ENCODE data around the gene CSMD2.

DNA sequence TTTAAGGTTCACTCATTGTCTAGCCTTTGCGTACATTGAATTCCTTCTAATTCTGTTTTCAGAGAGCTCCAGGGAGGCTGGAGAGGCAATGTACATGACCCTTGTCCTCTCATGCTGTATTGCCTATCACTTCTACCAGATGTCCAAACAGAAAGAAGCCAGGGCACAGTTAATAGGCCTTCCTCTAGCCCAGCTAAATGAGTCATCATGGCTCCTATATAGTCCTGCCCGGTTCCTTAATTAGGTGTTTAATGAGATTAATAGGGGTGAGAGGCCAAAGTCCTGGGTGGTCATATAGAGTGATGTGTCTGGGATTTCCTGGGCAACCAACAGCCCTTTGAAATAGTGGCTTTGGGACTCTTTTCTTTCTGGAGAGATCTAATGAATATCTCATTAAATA lies 616.3 kb downstream of the CSMD2 start:
- TF ChIP-seq, protein P1, sequence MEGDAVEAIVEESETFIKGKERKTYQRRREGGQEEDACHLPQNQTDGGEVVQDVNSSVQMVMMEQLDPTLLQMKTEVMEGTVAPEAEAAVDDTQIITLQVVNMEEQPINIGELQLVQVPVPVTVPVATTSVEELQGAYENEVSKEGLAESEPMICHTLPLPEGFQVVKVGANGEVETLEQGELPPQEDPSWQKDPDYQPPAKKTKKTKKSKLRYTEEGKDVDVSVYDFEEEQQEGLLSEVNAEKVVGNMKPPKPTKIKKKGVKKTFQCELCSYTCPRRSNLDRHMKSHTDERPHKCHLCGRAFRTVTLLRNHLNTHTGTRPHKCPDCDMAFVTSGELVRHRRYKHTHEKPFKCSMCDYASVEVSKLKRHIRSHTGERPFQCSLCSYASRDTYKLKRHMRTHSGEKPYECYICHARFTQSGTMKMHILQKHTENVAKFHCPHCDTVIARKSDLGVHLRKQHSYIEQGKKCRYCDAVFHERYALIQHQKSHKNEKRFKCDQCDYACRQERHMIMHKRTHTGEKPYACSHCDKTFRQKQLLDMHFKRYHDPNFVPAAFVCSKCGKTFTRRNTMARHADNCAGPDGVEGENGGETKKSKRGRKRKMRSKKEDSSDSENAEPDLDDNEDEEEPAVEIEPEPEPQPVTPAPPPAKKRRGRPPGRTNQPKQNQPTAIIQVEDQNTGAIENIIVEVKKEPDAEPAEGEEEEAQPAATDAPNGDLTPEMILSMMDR (IDR thresholded peaks at IDR 0.05): no peak
- TF ChIP-seq POLR2A (IDR thresholded peaks at IDR 0.05): no peak

Measured in transverse colon (tissue), 3 donors.